Mucosa of descending colon (tissue), 3 donors: Measurements from ENCODE around the gene IVNS1ABP. TPM values are rescaled to one million over a fixed set of nuclear protein-coding genes. Genes with fewer than 3 reads are reported as not detected.

Experiments
- ATAC-seq: fragments of 200-7000 bp; cut with Tn5 transposase; one replicate; pipeline ENCODE4 v1.9.1; 2020; ENCODE audit warnings: mild to moderate bottlenecking, moderate library complexity
- DNase-seq, 3 donors: peaks; one replicate each; pipeline ENCODE4 v3.0.0-alpha.2; 2020
- H3K36me3 ChIP-seq: fragments of 200-600 bp; one replicate; pipeline ENCODE4 v1.8.0; 2021; ENCODE audit warnings: low read depth, mild to moderate bottlenecking
- H3K4me1 ChIP-seq: fragments of 200-600 bp; one replicate; pipeline ENCODE4 v1.8.0; 2021; ENCODE audit warnings: low read depth, mild to moderate bottlenecking
- H3K4me3 ChIP-seq: fragments of 200-600 bp; one replicate; pipeline ENCODE4 v1.8.0; 2021; ENCODE audit warnings: mild to moderate bottlenecking
- H3K9me3 ChIP-seq: fragments of 200-600 bp; one replicate; pipeline ENCODE4 v1.8.0; 2021; ENCODE audit warnings: mild to moderate bottlenecking
- CTCF ChIP-seq: fragments of 200-600 bp; IDR thresholded peaks from one replicate; pipeline ENCODE4 v1.8.0; 2022; ENCODE audit warnings: antibody characterized with exemption, mild to moderate bottlenecking
- intact Hi-C, 2 donors: fragments of 100-400 bp; cut with DNase I in 1 of 2; cut with micrococcal nuclease in 1 of 2; formaldehyde crosslinking; loops; one replicate each; pipeline versions ENCODE4 v1.11.0 to v1.11.1; 2022; cut with DNase I, micrococcal nuclease
- total RNA-seq, 3 donors: library from RNA; stranded (reverse); fragmentation: NEBNext Ultra II Directional in 2 of 3; extraction: Animal tissue kit (Norgen Biotek cat#: 25700) in 2 of 3; gene quantifications; one replicate each; pipeline versions ENCODE4 v1.2.1 to v1.2.4, GENCODE V29; 2021 to 2023
- donor health status: DM: no; HTN: no; CAD: no; lungs with moderate emphysema.
- donor health status: DM: no; HTN: no; CAD: no.
- donor health status: DM: no; HTN: yes; CAD: no.

The IVNS1ABP gene
- total RNA-seq, 3 donors from 2014 or later: 111 to 213 (median 138) TPM

GRCh38 chr1:185267701-185268100, 49.3 kb downstream of the IVNS1ABP start:
- intact Hi-C loops: no loop called here
- DNase-seq (no peak), ATAC-seq (no peak)
- H3K4me1 ChIP-seq: no peaks in the 10 kb centered on the region
- no peak overlapping the region for H3K4me3 ChIP-seq
- H3K9me3 ChIP-seq: no peaks in the 10 kb centered on the region
- no peak for TF ChIP-seq CTCF
- H3K36me3 ChIP-seq: no peaks in the 10 kb centered on the region

DNA sequence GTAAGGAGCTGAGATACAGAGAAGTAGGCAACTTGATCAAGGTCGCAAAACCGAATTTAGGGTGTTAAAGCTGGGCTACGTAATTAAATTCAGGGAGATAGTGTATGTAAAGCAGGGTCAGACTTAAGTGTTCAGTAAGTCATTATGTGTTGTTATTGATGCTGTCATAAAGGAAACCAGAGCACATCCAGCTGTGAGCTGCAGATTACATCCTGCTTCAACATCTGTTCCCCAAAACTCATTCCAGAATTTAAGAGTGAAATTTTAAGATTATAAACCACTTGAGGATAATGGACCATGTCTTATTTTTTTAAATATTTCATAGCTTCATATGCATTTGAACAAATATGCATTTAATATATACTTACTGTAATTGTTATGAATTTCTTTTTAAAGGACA, 49.7 kb downstream of the IVNS1ABP start:
- Histone ChIP-seq H3K4me1 (no peaks in the 10 kb centered on the region), H3K9me3 (no peaks in the 10 kb centered on the region), H3K36me3 (no peaks in the 10 kb centered on the region), H3K4me3 (no peak overlapping the region)
- ATAC-seq: no peak
- no peak for TF ChIP-seq CTCF
- intact Hi-C loops: no loop called here
- no peak for DNase-seq

DNA sequence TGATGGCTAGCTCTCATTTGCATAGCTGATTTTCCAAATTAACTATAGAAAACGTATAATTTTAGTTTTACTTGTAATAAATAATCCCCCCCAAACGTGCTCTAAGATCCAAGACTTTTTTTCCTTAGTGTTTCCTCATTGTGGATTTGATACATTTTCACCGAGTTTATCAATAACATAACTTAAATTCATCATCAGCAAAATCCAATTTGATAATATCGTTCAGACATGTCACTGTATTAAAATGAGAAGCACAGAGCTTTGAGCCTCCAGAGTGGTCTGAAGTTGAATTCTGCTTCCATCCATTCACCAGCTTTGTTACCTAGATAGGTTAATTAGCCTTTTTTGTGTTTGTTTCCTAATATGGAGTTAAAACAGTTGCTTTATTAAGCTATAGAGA, 51.7 kb downstream of the IVNS1ABP start:
- Histone ChIP-seq H3K36me3 (no peaks in the 10 kb centered on the region), H3K9me3 (no peaks in the 10 kb centered on the region), H3K4me1 (no peaks in the 10 kb centered on the region), H3K4me3 (no peak overlapping the region)
- DNase-seq (no peak), ATAC-seq (no peak)
- intact Hi-C loops: no loop called here
- no peak for TF ChIP-seq CTCF

- Histone ChIP-seq H3K9me3 (no peaks in the 10 kb centered on the region), H3K4me1 (no peaks in the 10 kb centered on the region), H3K4me3 (no peak overlapping the region), H3K36me3 (no peaks in the 10 kb centered on the region)
- no peak for TF ChIP-seq CTCF
- ATAC-seq (no peak), DNase-seq (no peak)
- intact Hi-C loops: no loop called here
Observed at GRCh38 chr1:185263780-185264179, 53.3 kb downstream of the IVNS1ABP start.

DNA sequence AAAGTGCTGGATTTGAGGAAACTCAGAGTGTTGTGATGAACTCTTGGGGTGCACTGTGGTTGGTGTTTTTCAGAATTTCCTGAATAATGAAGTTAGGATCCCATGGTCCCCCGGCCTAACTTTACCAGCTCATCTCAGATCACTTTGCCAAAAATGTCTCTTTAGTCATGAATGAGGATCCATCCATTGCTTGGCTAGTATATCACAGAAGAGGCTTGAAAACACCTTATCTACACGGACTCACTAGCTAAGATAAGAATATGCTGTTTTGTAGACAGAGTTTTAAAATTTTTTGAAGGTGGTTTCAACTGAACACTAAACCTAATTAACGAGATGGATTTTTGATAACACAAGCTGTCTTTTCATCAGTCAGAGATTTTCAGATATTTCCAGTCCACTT, 53.8 kb downstream of the IVNS1ABP start:
- ATAC-seq (no peak), DNase-seq (no peak)
- no peaks in the 10 kb centered on the region for H3K4me1 ChIP-seq
- no peak overlapping the region for H3K4me3 ChIP-seq
- H3K9me3 ChIP-seq: no peaks in the 10 kb centered on the region
- no peak for TF ChIP-seq CTCF
- intact Hi-C loops: no loop called here
- no peaks in the 10 kb centered on the region for H3K36me3 ChIP-seq

DNA sequence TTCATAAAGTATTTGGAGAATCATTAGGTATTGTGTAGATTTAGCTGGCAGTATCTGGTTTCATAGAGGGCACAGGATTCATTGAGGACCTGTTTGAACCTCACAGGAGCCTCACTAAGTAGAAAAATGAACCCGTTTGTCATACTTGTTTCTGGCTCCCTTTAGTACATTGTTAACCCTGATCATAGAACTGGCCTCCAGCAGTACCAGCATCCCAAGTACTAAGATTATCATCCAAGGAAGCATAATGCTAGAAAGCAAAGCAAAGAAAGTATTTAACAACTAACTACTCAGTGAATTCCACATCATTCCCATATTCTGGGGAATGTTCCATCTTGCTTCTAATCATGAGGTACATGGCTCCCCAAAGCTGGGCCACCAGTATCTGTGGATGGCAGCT, 54.9 kb downstream of the IVNS1ABP start:
- intact Hi-C loops: no loop called here
- H3K36me3 ChIP-seq: no peaks in the 10 kb centered on the region
- no peaks in the 10 kb centered on the region for H3K9me3 ChIP-seq
- no peak for DNase-seq
- H3K4me3 ChIP-seq: no peak overlapping the region
- H3K4me1 ChIP-seq: no peaks in the 10 kb centered on the region
- ATAC-seq: no peak
- TF ChIP-seq CTCF: no peak
